Renal cortex interstitium (tissue), 11 donors: ENCODE measurements around the gene OSBPL6. TPM values are rescaled to one million over a fixed set of nuclear protein-coding genes. Genes with fewer than 3 reads are reported as not detected.

ENCODE experiments used
- DNase-seq, 11 donors: peaks; one replicate each; pipeline ENCODE4 v3.0.0-alpha.2; 2013; ENCODE audit warnings: low read depth in 9 of 11, low spot score in 4 of 11; ENCODE audit errors: extremely low read depth in 1 of 11
- polyA plus RNA-seq, 3 donors: library from polyadenylated mRNA; unstranded; fragments of 120-200 nt; gene quantifications; one replicate each; pipeline ENCODE4 v1.2.1, GENCODE V29; 2013; ENCODE audit not compliant: insufficient read length in 3 of 3

OSBPL6 gene
- polyA plus RNA-seq, 3 donors = 6.1 to 7.6 (median 7.4) TPM

GRCh38 chr2:178263159-178263860 lies 69.0 kb downstream of the OSBPL6 start:
- DNase-seq = no peak

GRCh38 chr2:178264211-178264610 lies 69.9 kb downstream of the OSBPL6 start:
- no peak for DNase-seq

GRCh38 chr2:178265851-178266250 lies 71.5 kb downstream of the OSBPL6 start:
- DNase-seq = no peak

GRCh38 chr2:178266445-178266844 lies 72.1 kb downstream of the OSBPL6 start:
- DNase-seq = no peak

- DNase-seq = no peak
Measured at GRCh38 chr2:178267660-178268059, 73.3 kb downstream of the OSBPL6 start.

DNA sequence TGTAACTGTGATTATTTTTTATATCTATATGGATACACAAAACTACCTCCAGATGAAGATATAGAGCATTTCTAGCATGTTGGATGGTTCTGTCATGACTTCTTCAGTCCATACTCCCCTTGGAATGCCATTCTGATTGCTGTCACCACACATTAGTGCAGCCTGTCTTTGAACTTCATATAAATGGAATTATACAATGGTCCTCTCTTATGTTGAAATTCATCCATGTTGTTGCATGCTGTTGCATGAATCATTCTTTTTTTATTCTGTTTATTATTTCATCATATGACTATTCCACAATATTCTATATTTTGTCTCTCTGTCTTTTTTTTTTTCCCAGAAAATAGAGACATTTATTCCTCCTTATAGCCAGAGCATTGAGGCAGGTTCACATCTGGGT lies 74.1 kb downstream of the OSBPL6 start:
- no peak for DNase-seq

GRCh38 chr2:178269438-178270224 lies 75.3 kb downstream of the OSBPL6 start:
- DNase-seq = no peak

GRCh38 chr2:178270338-178270737 lies 76.0 kb downstream of the OSBPL6 start:
- DNase-seq = no peak

GRCh38 chr2:178271094-178271493 lies 76.8 kb downstream of the OSBPL6 start:
- no peak for DNase-seq

- DNase-seq = no peak
Measured at GRCh38 chr2:178271629-178272333, 77.5 kb downstream of the OSBPL6 start.

DNA sequence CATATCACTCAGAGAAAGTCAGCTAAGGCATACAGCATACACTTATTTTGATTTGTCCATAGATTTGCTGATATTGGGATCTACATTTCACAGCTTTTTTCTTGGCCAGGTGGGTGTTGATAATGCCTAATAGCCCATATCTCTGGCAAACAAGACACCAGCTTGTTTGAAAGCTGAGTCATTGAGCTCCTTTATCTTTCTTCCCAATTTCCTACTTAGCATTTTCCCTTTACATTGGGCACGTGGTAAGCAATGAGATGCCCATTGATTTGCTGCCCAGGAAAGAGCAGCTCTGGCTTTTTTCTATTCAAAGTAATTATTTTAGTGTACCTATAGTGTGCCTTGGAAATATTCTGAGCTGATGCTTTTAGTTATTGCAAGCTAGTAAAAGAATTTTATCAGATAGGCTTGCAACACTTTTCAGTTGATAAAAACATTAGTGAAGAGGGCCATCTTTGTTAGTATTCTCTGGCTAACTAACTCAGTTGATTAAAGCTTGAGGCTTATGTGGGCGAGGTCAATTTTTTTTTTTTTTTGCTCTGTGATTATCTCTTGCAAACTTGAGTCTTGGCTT lies 79.6 kb downstream of the OSBPL6 start:
- no peak for DNase-seq

- no peak for DNase-seq
Measured at GRCh38 chr2:178275600-178275999, 81.3 kb downstream of the OSBPL6 start.

- peak in 4 of 11 donors; percentile 19 to 41 (median 40) for DNase-seq
Measured at GRCh38 chr2:178277741-178278197, 83.5 kb downstream of the OSBPL6 start.

DNA sequence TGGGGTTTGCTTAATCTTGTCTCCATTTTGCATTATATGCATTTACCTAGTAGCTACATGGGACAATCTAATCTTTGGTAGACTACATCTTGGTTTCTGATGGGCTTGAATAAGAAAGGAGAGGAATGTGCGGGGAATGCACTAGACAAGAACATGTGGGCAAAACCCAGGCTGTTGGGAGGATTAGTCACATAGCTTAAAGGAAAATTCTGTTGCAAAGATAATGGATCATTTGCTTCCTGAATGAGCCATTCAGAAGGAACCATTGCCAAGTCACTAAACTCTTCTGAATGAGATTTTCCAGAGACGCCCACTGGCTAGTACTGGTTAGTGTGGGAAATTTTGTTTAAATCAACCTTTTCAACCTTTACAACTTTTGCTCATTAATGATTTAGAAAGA lies 84.8 kb downstream of the OSBPL6 start:
- no peak for DNase-seq

- no peak for DNase-seq
Measured at GRCh38 chr2:178279636-178280035, 85.3 kb downstream of the OSBPL6 start.

DNA sequence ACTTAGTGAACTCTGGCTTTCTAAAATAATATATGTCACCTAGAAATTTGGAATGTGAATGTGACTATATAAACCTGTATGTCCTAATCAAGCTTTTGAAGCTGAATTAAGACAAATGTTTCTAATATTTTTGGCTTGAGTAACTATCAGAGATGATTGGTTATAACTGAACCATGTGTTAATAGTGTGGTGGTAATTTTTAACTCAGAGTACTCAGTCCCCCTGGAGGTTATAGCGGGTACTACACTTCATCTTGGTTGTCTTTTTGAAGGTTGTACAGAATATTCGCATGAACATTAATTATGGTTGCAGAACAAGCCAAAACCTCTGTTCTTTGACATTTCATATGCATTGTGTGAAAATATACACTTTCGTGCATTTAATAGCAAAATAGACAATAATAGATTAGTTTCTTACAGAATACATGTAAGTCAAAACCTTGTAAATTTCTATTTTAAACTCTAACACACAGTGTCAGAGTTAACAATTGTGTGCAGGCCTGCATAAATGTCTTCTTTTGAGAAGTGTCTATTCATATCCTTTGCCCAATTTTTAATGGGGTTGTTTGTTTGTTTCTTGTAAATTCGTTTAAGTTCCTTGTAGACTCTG lies 86.0 kb downstream of the OSBPL6 start:
- DNase-seq = no peak

DNA sequence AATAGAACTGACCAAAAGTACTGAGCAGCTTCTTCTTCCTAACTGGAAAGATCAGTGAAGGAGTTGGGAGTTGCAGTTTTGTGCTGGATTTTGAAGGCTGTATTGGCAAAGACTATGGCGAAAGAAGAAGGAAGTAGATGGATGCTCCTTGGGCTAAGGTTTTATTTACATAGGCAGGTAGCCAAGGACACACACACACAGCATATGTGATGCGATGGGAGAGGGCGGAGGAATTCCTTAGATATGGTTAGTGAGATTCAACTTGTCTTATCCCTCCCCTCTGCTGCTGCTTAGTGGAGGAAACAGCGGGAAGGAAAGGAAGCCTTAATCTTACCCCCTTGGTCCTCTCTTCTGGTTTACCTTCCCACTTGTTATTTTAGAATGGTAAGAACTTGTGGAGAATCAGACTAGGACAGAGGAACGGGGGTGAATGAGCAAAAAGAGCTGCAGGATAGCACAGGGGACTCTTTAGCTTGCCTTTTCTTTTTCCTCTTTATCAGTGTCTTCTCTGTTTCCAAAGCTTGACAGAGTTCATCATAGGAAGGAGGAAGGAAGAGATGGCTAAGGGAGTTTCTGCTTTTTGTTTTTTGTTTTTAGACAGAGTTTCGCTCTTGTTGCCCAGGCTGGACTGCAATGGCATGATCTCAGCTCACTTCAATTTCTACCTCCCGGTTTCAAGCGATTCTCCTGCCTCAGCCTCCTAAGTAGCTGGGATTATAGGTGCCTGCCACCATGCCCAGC lies 87.9 kb downstream of the OSBPL6 start:
- peak in 1 of 11 donors; percentile 8 for DNase-seq

DNA sequence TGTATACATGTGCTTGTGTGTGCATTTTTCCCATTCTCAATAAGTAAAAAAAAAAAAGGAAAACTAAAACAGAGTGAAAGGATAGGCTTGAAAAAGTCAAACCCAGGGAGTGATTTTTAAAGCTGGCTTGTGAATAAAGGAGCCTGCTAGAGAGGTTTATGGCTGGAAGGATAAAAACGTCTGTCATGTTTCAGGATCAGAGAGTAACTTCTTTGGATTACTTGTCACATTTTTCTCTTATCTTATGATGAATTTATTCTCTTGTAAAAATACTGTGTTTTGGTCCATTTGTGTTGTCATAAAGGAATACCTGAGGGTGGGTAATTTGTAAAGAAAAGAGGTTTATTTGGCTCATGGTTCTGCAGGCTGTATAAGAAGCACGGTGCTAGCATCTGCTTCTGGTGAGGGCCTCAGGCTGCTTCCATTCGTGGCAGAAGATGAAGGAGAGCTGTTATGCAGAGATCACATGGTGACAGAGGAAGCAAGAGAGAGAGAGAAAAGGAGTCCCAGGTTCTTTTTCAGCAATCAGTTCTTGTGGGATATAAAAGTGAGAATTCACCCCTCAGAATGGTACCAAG lies 89.1 kb downstream of the OSBPL6 start:
- DNase-seq = peak in 2 of 11 donors; percentile 16 to 21
